GM12878 (cell line): Measurements from ENCODE around the gene PSMG3. TPM values are rescaled to one million over a fixed set of nuclear protein-coding genes. Genes with fewer than 3 reads are reported as not detected.

Experiments
- ATAC-seq: fragments of 200-7000 bp; cut with Tn5 transposase; 3 replicates; pipeline ENCODE4 v1.9.1; 2020; ENCODE audit warnings: mild to moderate bottlenecking, moderate library complexity
- BruUV-seq: library from RNA; stranded (reverse); fragments of 400-500 nt; replicated peaks from 2 replicates; lab custom pipeline; 2021; lab: Mats Ljungman, UMichigan
- CTCF ChIA-PET: fragments of 300-600 bp; sonication (Branson Sonifier 250); formaldehyde crosslinking; extraction: SDS; loops from one replicate; lab custom pipeline; 2021; ENCODE audit warnings: inconsistent platforms; lab: Yijun Ruan, JAX
- POLR2A ChIA-PET: fragments of 350-600 bp; formaldehyde crosslinking; extraction: SDS; loops from one replicate; lab custom pipeline; 2021; ENCODE audit warnings: inconsistent platforms; lab: Charles Lee
- RAD21 ChIA-PET: fragments of 300-600 bp; sonication (Branson Sonifier 250); formaldehyde crosslinking; loops from one replicate; lab custom pipeline; 2023; ENCODE audit warnings: antibody characterized with exemption; ENCODE audit not compliant: unreplicated experiment; lab: Charles Lee
- SMC1A ChIA-PET: fragments of 300-600 bp; sonication (Branson Sonifier 250); formaldehyde crosslinking; loops from one replicate; lab custom pipeline; 2023; ENCODE audit not compliant: unreplicated experiment, uncharacterized antibody; lab: Charles Lee
- DNase-seq: peaks from one replicate; pipeline ENCODE4 v3.0.0-alpha.2; 2011; ENCODE audit warnings: low read depth, low spot score
- FAIRE-seq: peaks from 3 replicates; lab custom pipeline; 2011; peaks lifted over from hg19 to GRCh38; lab: Jason Lieb, UNC
- H2AFZ ChIP-seq: 2 replicates; pipeline ENCODE4 v1.6.0; 2011; ENCODE audit warnings: low read depth, low read length, control low read depth; ENCODE audit not compliant: control insufficient read depth
- H3K27ac ChIP-seq: 2 replicates; pipeline ENCODE4 v1.5.1; 2011; ENCODE audit warnings: control low read depth; ENCODE audit not compliant: control insufficient read depth, insufficient read depth
- H3K27me3 ChIP-seq, 2 experiments: replicated peaks in 1 of 2; 2 replicates each; pipeline versions ENCODE4 v1.6.0 to v1.6.1; 2011; ENCODE audit warnings: low read length in 1 of 2; ENCODE audit not compliant: control insufficient read depth in 2 of 2, insufficient read depth in 2 of 2
- H3K36me3 ChIP-seq, 2 experiments: 2 replicates each; pipeline ENCODE4 v1.5.1; 2011; ENCODE audit warnings: low read length in 1 of 2; ENCODE audit not compliant: control insufficient read depth in 2 of 2, insufficient read depth in 2 of 2
- H3K4me1 ChIP-seq: 2 replicates; pipeline ENCODE4 v1.6.1; 2011; ENCODE audit warnings: mild to moderate bottlenecking, low read length, moderate library complexity, mixed read lengths; ENCODE audit not compliant: control insufficient read depth, insufficient read depth
- H3K4me2 ChIP-seq: 2 replicates; pipeline ENCODE4 v1.6.0; 2011; ENCODE audit warnings: control low read depth; ENCODE audit not compliant: control insufficient read depth, insufficient read depth
- H3K4me3 ChIP-seq: fragments of 200-600 bp; sonication (generic); 2 replicates; pipeline ENCODE4 v1.5.1; 2016
- H3K79me2 ChIP-seq: 2 replicates; pipeline ENCODE4 v1.6.0; 2011; ENCODE audit warnings: low read length; ENCODE audit not compliant: control insufficient read depth, insufficient read depth
- H3K9ac ChIP-seq: 2 replicates; pipeline ENCODE4 v1.8.0; 2011; ENCODE audit warnings: low read length, control low read depth, mixed read lengths; ENCODE audit not compliant: control insufficient read depth, insufficient read depth
- H3K9me3 ChIP-seq: replicated peaks from 3 replicates; pipeline ENCODE4 v1.5.1; 2011; ENCODE audit warnings: mild to moderate bottlenecking, low read length; ENCODE audit not compliant: control insufficient read depth, insufficient read depth
- H4K20me1 ChIP-seq: 2 replicates; pipeline ENCODE4 v1.6.0; 2011; ENCODE audit not compliant: control insufficient read depth, insufficient read depth
- CBFB ChIP-seq: IDR thresholded peaks from 2 replicates; pipeline ENCODE4 v1.6.1; 2016; ENCODE audit warnings: antibody characterized with exemption, low read depth
- EP300 ChIP-seq, 2 experiments: fragments of 150-350 bp in 1 of 2; IDR thresholded peaks; 2 replicates each; pipeline ENCODE4 v1.6.1; 2011 to 2012; ENCODE audit warnings: low read depth in 2 of 2, low read length in 2 of 2, borderline replicate concordance in 1 of 2, improper control_type of control experiment in 1 of 2, inconsistent platforms in 1 of 2; ENCODE audit not compliant: control insufficient read depth in 1 of 2
- HCFC1 ChIP-seq: fragments of 150-350 bp; IDR thresholded peaks from 2 replicates; pipeline ENCODE4 v1.6.1; 2014; ENCODE audit warnings: low read length
- JUNB ChIP-seq: IDR thresholded peaks from 2 replicates; pipeline ENCODE4 v1.6.1; 2016; ENCODE audit warnings: antibody characterized with exemption, mild to moderate bottlenecking
- LARP7 ChIP-seq: fragments of 450-650 bp; IDR thresholded peaks from 2 replicates; pipeline ENCODE4 v1.6.1; 2017; ENCODE audit warnings: mild to moderate bottlenecking
- PAX8 ChIP-seq: fragments of 450-650 bp; IDR thresholded peaks from 2 replicates; pipeline ENCODE4 v1.6.1; 2017; ENCODE audit warnings: mild to moderate bottlenecking, moderate library complexity
- RAD21 ChIP-seq: IDR thresholded peaks from 2 replicates; pipeline ENCODE4 v1.6.1; 2011; ENCODE audit warnings: mild to moderate bottlenecking, low read depth, low read length, moderate library complexity; ENCODE audit not compliant: insufficient read depth
- RBBP5 ChIP-seq: fragments of 200-600 bp; sonication (generic); conservative IDR thresholded peaks from 2 replicates; pipeline ENCODE4 v1.6.1; 2016
- SMARCA5 ChIP-seq: fragments of 450-650 bp; IDR thresholded peaks from 2 replicates; pipeline ENCODE4 v1.6.1; 2017; ENCODE audit warnings: mild to moderate bottlenecking
- SRF ChIP-seq, 2 experiments: IDR thresholded peaks; 2 replicates each; pipeline ENCODE4 v1.6.1; 2011; ENCODE audit warnings: low read depth in 2 of 2, low read length in 2 of 2, mild to moderate bottlenecking in 1 of 2, moderate library complexity in 1 of 2
- YBX1 ChIP-seq: fragments of 450-650 bp; IDR thresholded peaks from 2 replicates; pipeline ENCODE4 v1.6.1; 2016; ENCODE audit warnings: antibody characterized with exemption
- WGBS: methylation state at CpG from one replicate; pipeline ENCODE4 v1.1.6; 2016; ENCODE audit warnings: low lambda C conversion rate; ENCODE audit not compliant: insufficient replicate concordance, insufficient coverage; ENCODE audit errors: missing lambda C conversion rate; 5-methylcytosine and 5-hydroxymethylcytosine counted together
- in situ Hi-C: fragments of 300-500 bp; cut with MboI; formaldehyde crosslinking; loops from 9 replicates; pipeline ENCODE4 v1.14.3; 2018; ENCODE audit warnings: mixed read lengths
- intact Hi-C: fragments of 100-400 bp; cut with micrococcal nuclease; formaldehyde crosslinking; loops from one replicate; pipeline ENCODE4 v1.14.2; 2022; ENCODE audit not compliant: unreplicated experiment
- polyA plus RNA-seq, 11 experiments: library from polyadenylated mRNA; depleted of rRNA in 4 of 11; unstranded in 6 of 11; stranded (reverse) in 5 of 11; fragments of >200 nt; fragmentation: Nextera tagmentation in 4 of 11; fragmentation: Illumina TruSeq in 1 of 11; extraction: Ambion mirVana in 4 of 11; extraction: Trizol in 1 of 11; gene quantifications; 1 replicate in 1 of 11; 2 replicates in 10 of 11; pipeline versions ENCODE4 v1.2.1 to v1.2.3, GENCODE V29; 2011 to 2016; ENCODE audit warnings: inconsistent platforms in 2 of 11, missing spikeins in 2 of 11, low read depth in 1 of 11
- total RNA-seq, 4 experiments: library from RNA; depleted of rRNA in 3 of 4; stranded (reverse); fragments of >200 nt in 3 of 4; fragmentation: Illumina TruSeq in 1 of 4; extraction: Trizol in 1 of 4; gene quantifications; 2 replicates each; pipeline versions ENCODE4 v1.2.1 to v1.2.3, GENCODE V29; 2013 to 2021
- TF ChIP-seq, protein P1 (sequence below): fragments of 450-650 bp; IDR thresholded peaks from 2 replicates; pipeline ENCODE4 v1.6.1; 2016; ENCODE audit warnings: mild to moderate bottlenecking, moderate library complexity, borderline replicate concordance
- TF ChIP-seq, protein P2 (sequence below): fragments of 450-650 bp; IDR thresholded peaks from 2 replicates; pipeline ENCODE4 v1.6.1; 2017; ENCODE audit warnings: borderline replicate concordance

PSMG3 gene
- total and polyA plus RNA-seq, 10 of the 15 experiments (the other 5 are each of a cell fraction or from before 2014, with no cell fraction given): 23.9 to 115 (median 60.6) TPM

DNA sequence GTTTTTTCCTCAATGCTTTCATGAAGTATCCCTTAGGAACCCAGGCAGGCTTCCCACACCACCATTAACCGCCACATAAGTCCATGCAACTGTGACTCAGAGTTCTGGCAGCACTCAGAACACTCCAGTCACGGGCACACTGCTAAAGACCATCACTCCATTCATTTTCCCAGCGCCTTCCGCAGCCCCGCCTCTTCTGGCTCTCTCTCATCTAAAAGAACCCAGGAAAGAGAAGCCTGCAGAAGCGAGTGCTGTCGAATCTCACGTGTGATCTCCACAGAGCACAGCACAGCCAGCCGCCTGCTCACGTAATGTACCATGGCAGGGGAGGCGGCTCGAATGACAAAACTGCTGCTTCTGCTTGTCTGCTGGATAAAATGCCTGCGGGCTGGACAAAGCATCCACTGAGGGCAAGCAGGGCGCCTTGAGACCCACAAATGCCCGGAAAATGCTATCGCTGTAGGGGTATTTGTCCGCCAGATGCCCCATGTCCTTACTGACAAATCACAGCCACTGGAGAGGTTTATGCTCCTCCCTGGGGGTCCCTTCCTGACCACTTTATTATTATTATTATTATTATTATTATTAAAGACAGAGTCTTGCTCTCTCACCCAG lies 1.8 kb downstream of the PSMG3 start:
- Histone ChIP-seq H3K36me3 (peaks cover 4 to 8% of the 10 kb centered on the region in 2 experiments; a peak in 3 of 4 replicates), H3K9ac (no peak overlapping the region), H3K4me1 (no peaks in the 10 kb centered on the region; the same call in 1 of the 2 replicates), H3K27ac (no peak overlapping the region), H2AFZ (no peak overlapping the region), H3K79me2 (peaks cover 15% of the 10 kb centered on the region), H4K20me1 (no peaks in the 10 kb centered on the region), H3K9me3 (no peaks in the 10 kb centered on the region), H3K4me2 (0 out of 2 replicates have a peak overlapping the region, but pooled peaks have one; percentile 8), H3K4me3 (no peak overlapping the region; the same call in 1 of the 2 replicates), H3K27me3 (no peaks in the 10 kb centered on the region)
- no peak for ATAC-seq
- BruUV-seq: no TSS peak
- TF ChIP-seq RBBP5: no peak
- TF ChIP-seq JUNB: no peak
- no peak for TF ChIP-seq HCFC1
- TF ChIP-seq, protein P1, sequence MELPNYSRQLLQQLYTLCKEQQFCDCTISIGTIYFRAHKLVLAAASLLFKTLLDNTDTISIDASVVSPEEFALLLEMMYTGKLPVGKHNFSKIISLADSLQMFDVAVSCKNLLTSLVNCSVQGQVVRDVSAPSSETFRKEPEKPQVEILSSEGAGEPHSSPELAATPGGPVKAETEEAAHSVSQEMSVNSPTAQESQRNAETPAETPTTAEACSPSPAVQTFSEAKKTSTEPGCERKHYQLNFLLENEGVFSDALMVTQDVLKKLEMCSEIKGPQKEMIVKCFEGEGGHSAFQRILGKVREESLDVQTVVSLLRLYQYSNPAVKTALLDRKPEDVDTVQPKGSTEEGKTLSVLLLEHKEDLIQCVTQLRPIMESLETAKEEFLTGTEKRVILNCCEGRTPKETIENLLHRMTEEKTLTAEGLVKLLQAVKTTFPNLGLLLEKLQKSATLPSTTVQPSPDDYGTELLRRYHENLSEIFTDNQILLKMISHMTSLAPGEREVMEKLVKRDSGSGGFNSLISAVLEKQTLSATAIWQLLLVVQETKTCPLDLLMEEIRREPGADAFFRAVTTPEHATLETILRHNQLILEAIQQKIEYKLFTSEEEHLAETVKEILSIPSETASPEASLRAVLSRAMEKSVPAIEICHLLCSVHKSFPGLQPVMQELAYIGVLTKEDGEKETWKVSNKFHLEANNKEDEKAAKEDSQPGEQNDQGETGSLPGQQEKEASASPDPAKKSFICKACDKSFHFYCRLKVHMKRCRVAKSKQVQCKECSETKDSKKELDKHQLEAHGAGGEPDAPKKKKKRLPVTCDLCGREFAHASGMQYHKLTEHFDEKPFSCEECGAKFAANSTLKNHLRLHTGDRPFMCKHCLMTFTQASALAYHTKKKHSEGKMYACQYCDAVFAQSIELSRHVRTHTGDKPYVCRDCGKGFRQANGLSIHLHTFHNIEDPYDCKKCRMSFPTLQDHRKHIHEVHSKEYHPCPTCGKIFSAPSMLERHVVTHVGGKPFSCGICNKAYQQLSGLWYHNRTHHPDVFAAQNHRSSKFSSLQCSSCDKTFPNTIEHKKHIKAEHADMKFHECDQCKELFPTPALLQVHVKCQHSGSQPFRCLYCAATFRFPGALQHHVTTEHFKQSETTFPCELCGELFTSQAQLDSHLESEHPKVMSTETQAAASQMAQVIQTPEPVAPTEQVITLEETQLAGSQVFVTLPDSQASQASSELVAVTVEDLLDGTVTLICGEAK: no peak
- TF ChIP-seq EP300 (IDR thresholded peaks at IDR 0.05; ENCODE audit: borderline replicate concordance in 1 of 2, control insufficient read depth in 1 of 2, low read depth in 2 of 2, low read length in 2 of 2): no peak
- no peak for TF ChIP-seq YBX1
- TF ChIP-seq, protein P2, sequence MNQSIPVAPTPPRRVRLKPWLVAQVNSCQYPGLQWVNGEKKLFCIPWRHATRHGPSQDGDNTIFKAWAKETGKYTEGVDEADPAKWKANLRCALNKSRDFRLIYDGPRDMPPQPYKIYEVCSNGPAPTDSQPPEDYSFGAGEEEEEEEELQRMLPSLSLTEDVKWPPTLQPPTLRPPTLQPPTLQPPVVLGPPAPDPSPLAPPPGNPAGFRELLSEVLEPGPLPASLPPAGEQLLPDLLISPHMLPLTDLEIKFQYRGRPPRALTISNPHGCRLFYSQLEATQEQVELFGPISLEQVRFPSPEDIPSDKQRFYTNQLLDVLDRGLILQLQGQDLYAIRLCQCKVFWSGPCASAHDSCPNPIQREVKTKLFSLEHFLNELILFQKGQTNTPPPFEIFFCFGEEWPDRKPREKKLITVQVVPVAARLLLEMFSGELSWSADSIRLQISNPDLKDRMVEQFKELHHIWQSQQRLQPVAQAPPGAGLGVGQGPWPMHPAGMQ: no peak
- no peak for TF ChIP-seq LARP7
- TF ChIP-seq CBFB: no peak
- no peak for TF ChIP-seq SMARCA5
- TF ChIP-seq RAD21: no peak
- no peak for TF ChIP-seq PAX8
- no peak for TF ChIP-seq SRF (IDR thresholded peaks at IDR 0.05; ENCODE audit: low read depth in 2 of 2, low read length in 2 of 2)
- ChIA-PET SMC1A (no interaction called here), POLR2A (no interaction called here), CTCF (no interaction called here), RAD21 (no interaction called here)
- intact Hi-C loops (loop anchor here (5.0 kb wide), 1 partner anchor 66 kb away; the partner anchor contains the start of gene INTS1), in situ Hi-C loops (no loop called here)
- no peak for FAIRE-seq
- 92% methylated on average over 17 of the region's 17 CpGs for WGBS
- no peak for DNase-seq
